Stimulated activated CD8-positive, alpha-beta memory T cell treated with anti-CD3 and anti-CD28 coated beads, Interleukin-12 subunit alpha, Interleukin-12 subunit beta, amount 100 ng/mL, for 4 hours (primary cell): Measurements from ENCODE around the gene UBA5.
"Not testable (repeated sequence)": the region's sequence is repeated elsewhere in the genome, so short reads cannot be mapped to it uniquely, and the experiment has no call there.

Source experiments
- DNase-seq: peaks from one replicate; pipeline ENCODE4 v3.0.0-alpha.2; 2020; ENCODE audit warnings: low read depth

The UBA5 gene

GRCh38 chr3:132660052-132660810 lies at the start of gene UBA5:
Gene UBA5 (plus strand): TSS chr3:132660329. CDS start chr3:132660538, 209 bp downstream.
- DNase-seq: peak; percentile 51

GRCh38 chr3:132615301-132615700 lies 44.8 kb upstream of the UBA5 start:
- not testable (repeated sequence) for DNase-seq

GRCh38 chr3:132615881-132616280 lies 44.2 kb upstream of the UBA5 start:
- DNase-seq: no peak

- no peak for DNase-seq
Measured at GRCh38 chr3:132616780-132617179, 43.3 kb upstream of the UBA5 start.

- DNase-seq: no peak
Measured at GRCh38 chr3:132622148-132622547, 38.0 kb upstream of the UBA5 start.

- DNase-seq: no peak
Measured at GRCh38 chr3:132622761-132623160, 37.4 kb upstream of the UBA5 start.

- DNase-seq: no peak
Measured at GRCh38 chr3:132623646-132624045, 36.5 kb upstream of the UBA5 start.

GRCh38 chr3:132624790-132625189 lies 35.3 kb upstream of the UBA5 start:
- no peak for DNase-seq

GRCh38 chr3:132625613-132626012 lies 34.5 kb upstream of the UBA5 start:
- no peak for DNase-seq

- no peak for DNase-seq
Measured at GRCh38 chr3:132626955-132627354, 33.2 kb upstream of the UBA5 start.

- DNase-seq: no peak
Measured at GRCh38 chr3:132628157-132628556, 32.0 kb upstream of the UBA5 start.

- no peak for DNase-seq
Measured at GRCh38 chr3:132629928-132630327, 30.2 kb upstream of the UBA5 start.

GRCh38 chr3:132630612-132631011 lies 29.5 kb upstream of the UBA5 start:
- DNase-seq: no peak

GRCh38 chr3:132635052-132635451 lies 25.1 kb upstream of the UBA5 start:
- DNase-seq: no peak

GRCh38 chr3:132637590-132637989 lies 22.5 kb upstream of the UBA5 start:
- no peak for DNase-seq

GRCh38 chr3:132638706-132639105 lies 21.4 kb upstream of the UBA5 start:
- no peak for DNase-seq

- DNase-seq: not testable (repeated sequence)
Measured at GRCh38 chr3:132641427-132641826, 18.7 kb upstream of the UBA5 start.

- no peak for DNase-seq
Measured at GRCh38 chr3:132641837-132642538, 18.1 kb upstream of the UBA5 start.

- no peak for DNase-seq
Measured at GRCh38 chr3:132642539-132642847, 17.6 kb upstream of the UBA5 start.

- no peak for DNase-seq
Measured at GRCh38 chr3:132643366-132643765, 16.8 kb upstream of the UBA5 start.

GRCh38 chr3:132645058-132645457 lies 15.1 kb upstream of the UBA5 start:
- DNase-seq: no peak

- DNase-seq: no peak
Measured at GRCh38 chr3:132650153-132650552, 10.0 kb upstream of the UBA5 start.

- DNase-seq: no peak
Measured at GRCh38 chr3:132652640-132653270, 7.4 kb upstream of the UBA5 start.
